Activated T-cell treated with anti-CD3 and anti-CD28 coated beads, Interleukin-2, amount 50 U/mL, for 24 hours (primary cell): ENCODE results near the gene STK17A.
A peak's percentile ranks its signal among the peaks of the same experiment; 100 is the strongest.

Experiments
- DNase-seq: peaks from one replicate; pipeline ENCODE4 v3.0.0-alpha.2; 2020
- H3K27ac Mint-ChIP-seq: 2 replicates; pipeline ENCODE4 v1.8.0; 2020; ENCODE audit warnings: mild to moderate bottlenecking, mixed read lengths
- H3K27me3 Mint-ChIP-seq: 2 replicates; pipeline ENCODE4 v1.8.0; 2020; ENCODE audit warnings: mixed read lengths
- H3K36me3 Mint-ChIP-seq: 2 replicates; pipeline ENCODE4 v1.8.0; 2020; ENCODE audit warnings: low read depth, mixed read lengths
- H3K4me1 Mint-ChIP-seq: 2 replicates; pipeline ENCODE4 v1.8.0; 2020; ENCODE audit warnings: low read depth, mixed read lengths
- H3K4me3 Mint-ChIP-seq: 2 replicates; pipeline ENCODE4 v1.8.0; 2020; ENCODE audit warnings: mild to moderate bottlenecking, moderate library complexity, mixed read lengths
- H3K9me3 Mint-ChIP-seq: 2 replicates; pipeline ENCODE4 v1.8.0; 2020; ENCODE audit warnings: mixed read lengths

Gene STK17A

DNA sequence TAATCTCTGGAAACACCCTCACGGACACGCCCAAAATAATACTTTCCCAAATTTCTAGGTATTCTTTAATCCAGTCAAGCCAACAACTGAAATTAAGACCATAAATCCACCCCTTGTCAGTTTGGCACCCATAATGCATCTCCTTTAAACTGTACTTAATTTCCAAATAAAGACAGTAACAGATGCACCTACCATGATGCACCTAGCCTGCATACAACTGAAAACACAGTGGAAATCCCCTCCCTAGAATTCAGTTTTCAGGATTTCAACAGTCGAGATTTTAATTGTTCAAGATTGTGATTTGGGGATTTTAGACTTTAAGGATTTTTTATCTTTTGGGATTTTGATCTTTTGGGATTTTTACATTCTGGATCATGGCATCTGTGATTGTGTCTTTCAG lies 17.1 kb downstream of the STK17A start:
- Mint-ChIP-seq H3K27me3 (no peaks in the 10 kb centered on the region), H3K4me1 (peaks cover 49% of the 10 kb centered on the region), H3K4me3 (no peak overlapping the region), H3K36me3 (peaks cover 58% of the 10 kb centered on the region), H3K9me3 (no peaks in the 10 kb centered on the region), H3K27ac (peak overlapping the region; percentile 68)
- no peak for DNase-seq

DNA sequence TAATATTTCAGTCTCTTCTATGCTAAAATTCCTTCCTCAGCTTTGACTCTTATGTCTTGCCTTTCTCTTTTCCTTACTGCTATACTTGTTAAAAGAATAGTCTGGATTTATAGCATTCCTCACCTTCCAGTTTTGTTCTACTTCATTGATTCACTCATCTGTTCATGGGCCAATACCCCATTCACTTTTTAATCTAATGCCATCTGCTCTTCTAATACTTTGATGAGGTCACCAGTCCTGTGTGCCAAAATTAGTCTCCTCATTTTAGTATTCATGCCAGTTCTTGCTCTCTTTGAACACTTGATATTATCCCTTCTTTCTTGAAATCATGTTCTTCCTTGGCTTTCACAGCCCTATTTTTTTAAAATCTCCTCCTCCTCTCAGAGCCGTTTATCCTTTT lies 19.3 kb downstream of the STK17A start:
- Mint-ChIP-seq H3K9me3 (no peaks in the 10 kb centered on the region), H3K36me3 (peaks cover 51% of the 10 kb centered on the region), H3K4me1 (peaks cover 49% of the 10 kb centered on the region), H3K27me3 (no peaks in the 10 kb centered on the region), H3K4me3 (no peak overlapping the region), H3K27ac (no peak overlapping the region)
- DNase-seq, result no peak

DNA sequence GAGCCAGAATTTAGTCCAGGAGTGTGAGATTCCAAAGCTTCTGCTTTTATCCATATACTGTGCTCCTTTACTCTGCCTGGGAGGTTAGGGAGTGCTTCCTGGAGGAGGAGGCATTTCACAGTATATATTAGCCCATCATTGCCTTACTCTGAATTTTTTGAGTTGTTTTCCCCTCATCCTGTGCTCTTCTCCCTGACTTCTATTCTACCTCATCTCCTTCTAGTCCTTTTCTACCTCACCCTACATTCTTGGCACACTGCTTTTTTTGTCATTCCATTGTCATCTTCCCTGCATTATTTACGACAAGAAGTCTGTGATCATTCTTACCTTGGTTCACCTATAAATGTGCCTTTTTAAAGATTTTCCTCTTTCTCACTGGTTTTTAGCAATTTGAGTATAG lies 21.3 kb downstream of the STK17A start:
- peak overlapping the region; percentile 81 for H3K27ac Mint-ChIP-seq

DNA sequence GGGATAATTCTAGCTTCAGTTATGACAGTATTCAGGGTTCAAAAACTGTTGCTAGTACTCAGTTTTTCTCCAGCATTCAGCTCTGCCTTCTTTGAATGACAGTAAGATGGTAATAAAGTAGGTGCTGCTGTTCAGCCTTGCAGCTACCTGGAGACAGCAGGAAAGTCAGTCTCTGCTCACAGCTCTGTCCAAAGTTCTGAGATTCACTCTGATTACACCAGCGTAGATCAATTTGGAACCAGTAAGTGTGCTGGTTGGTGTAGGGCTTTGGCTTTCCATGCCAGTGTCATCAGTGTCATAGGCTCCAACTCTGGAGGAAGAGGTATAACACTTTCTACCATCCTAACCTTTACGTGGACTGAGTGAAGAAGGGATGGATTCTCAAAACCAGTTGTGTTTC lies 26.2 kb downstream of the STK17A start:
- H3K27me3 Mint-ChIP-seq, result no peaks in the 10 kb centered on the region
- H3K4me1 Mint-ChIP-seq, result peaks cover 75% of the 10 kb centered on the region
- no peak for DNase-seq
- peaks cover 76% of the 10 kb centered on the region for H3K36me3 Mint-ChIP-seq
- no peaks in the 10 kb centered on the region for H3K9me3 Mint-ChIP-seq
- H3K27ac Mint-ChIP-seq, result peak overlapping the region; percentile 83
- no peak overlapping the region for H3K4me3 Mint-ChIP-seq

More for the DNA sequence above, 21.3 kb downstream of the STK17A start:
- Mint-ChIP-seq H3K36me3 (peaks cover 50% of the 10 kb centered on the region), H3K9me3 (no peaks in the 10 kb centered on the region), H3K27me3 (no peaks in the 10 kb centered on the region), H3K4me3 (no peak overlapping the region), H3K4me1 (peaks cover 50% of the 10 kb centered on the region)
- no peak for DNase-seq

DNA sequence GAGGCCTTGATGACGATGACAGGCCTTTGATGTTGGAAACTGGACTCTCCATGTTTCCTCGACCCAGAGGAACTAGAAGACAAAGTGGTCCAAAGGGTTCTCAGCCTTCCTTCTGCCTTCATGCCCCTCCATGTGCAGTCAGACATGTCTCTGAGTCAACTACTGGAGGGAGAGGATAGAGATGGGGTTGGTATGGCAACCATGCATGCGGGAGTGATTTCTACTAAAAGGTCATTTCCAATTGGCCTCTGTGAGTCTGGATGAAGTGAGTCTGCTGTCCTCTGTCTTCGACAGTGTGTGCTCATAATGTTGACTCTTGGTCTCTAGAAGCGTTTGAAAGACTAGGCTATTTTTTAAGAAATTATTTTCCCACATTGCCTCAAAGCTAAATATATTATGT lies 29.2 kb downstream of the STK17A start:
- Mint-ChIP-seq H3K9me3 (no peaks in the 10 kb centered on the region), H3K27ac (peak overlapping the region; percentile 97), H3K27me3 (no peaks in the 10 kb centered on the region), H3K36me3 (peaks cover 60% of the 10 kb centered on the region), H3K4me3 (peak overlapping the region; percentile 17), H3K4me1 (peaks cover 73% of the 10 kb centered on the region)
- no peak for DNase-seq

DNA sequence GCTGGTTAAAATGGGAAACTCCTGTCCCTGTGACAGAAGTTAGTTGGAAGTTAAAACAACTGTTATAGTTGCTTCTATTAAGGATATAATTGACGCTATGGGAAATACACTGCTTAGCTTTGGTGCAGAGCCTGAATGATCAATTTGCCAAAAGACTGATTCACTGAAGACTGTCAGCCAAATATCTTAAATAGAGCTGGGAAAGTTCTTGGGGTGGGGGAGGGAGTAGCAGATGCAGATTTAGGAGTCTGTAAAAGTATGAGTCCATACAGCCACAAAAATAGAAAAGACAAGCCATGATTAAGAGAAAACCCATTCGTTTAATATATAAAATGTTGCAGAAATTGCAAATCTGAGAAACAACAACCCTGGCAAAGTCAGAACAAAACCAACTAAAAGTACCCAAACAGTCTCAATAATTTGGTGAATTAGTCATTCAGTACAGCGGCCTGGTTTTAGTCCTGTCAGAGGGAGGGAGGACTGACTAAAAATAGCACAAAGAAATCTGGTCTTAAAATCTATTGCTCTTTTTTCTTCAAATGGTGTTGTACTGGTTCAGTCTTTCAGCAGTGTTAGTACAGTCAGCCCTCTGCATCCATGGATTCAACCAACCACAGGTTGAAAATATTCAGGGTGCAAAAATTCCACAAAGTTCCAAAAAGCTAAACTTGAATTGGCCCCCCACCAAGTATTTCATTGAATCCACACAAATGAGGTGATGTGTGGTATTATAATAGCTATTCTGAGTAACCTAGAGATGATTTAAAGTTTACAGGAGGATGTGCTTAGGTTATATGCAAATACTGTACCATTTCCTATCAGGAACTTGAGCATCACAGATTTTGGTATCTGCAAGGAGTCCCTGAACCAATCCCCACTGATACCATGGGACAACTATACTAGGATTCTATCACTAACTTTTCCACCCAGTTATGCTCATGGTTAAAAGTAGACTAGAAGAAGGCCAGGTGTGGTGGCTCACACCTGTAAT lies 30.0 kb downstream of the STK17A start:
- H3K4me1 Mint-ChIP-seq, result peaks cover 70% of the 10 kb centered on the region
- no peak for DNase-seq
- no peaks in the 10 kb centered on the region for H3K9me3 Mint-ChIP-seq
- peak overlapping the region; percentile 52 for H3K4me3 Mint-ChIP-seq
- no peaks in the 10 kb centered on the region for H3K27me3 Mint-ChIP-seq
- H3K27ac Mint-ChIP-seq, result peak overlapping the region; percentile 97
- peaks cover 56% of the 10 kb centered on the region for H3K36me3 Mint-ChIP-seq

DNA sequence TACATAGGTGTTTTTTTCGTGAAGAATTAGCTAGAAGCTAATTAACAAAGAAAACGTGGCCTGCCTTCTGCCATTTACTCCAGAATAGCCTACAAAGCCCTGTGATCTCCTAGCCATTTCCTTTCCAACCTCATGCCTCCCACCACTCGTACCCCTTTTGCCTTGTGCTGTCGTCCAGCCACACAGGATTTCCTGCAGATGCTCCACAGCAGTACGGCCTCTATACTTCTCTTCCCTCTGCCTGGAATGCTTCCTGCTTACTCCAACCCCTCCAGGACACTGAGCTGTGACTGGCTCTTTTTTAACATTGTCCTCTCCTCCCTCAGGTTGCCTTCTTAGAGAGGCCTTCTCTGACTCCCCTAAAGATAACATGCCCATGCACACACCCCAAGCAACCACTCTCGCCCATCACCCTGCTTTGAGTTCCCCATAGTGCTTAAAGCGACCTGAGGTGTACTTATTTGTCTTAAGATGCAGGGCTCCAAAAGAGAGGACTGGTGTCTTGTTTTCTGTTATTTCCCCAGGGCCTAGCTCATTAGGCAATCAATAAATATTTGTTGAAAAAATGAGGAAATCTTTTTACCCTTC lies 32.7 kb downstream of the STK17A start:
- Mint-ChIP-seq H3K4me3 (no peak overlapping the region), H3K27me3 (no peaks in the 10 kb centered on the region), H3K4me1 (peaks cover 52% of the 10 kb centered on the region), H3K27ac (peak overlapping the region; percentile 78), H3K9me3 (no peaks in the 10 kb centered on the region), H3K36me3 (peaks cover 33% of the 10 kb centered on the region)
- DNase-seq, result no peak

DNA sequence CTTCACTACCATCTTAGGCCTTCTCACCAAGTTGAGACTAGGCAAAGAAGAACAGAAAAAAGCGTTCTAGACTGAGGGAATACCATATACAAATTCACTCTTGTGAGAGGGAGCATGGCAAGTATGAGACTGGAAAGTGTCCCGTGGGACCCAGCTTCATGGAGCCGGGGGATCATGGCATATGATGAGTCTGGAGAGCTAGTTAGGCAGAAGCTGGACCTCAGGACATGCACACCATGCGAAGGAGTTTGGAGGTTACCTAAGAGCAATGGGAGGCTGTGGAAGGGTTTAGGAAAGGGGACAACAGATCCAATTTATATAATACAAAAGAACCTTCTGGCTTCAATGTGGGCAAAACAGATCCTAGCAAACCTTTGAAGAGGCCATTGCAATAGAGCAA lies 34.1 kb downstream of the STK17A start:
- H3K4me1 Mint-ChIP-seq, result peaks cover 54% of the 10 kb centered on the region
- no peaks in the 10 kb centered on the region for H3K9me3 Mint-ChIP-seq
- peaks cover 32% of the 10 kb centered on the region for H3K36me3 Mint-ChIP-seq
- no peak overlapping the region for H3K4me3 Mint-ChIP-seq
- no peaks in the 10 kb centered on the region for H3K27me3 Mint-ChIP-seq
- H3K27ac Mint-ChIP-seq, result no peak overlapping the region
- DNase-seq, result no peak

DNA sequence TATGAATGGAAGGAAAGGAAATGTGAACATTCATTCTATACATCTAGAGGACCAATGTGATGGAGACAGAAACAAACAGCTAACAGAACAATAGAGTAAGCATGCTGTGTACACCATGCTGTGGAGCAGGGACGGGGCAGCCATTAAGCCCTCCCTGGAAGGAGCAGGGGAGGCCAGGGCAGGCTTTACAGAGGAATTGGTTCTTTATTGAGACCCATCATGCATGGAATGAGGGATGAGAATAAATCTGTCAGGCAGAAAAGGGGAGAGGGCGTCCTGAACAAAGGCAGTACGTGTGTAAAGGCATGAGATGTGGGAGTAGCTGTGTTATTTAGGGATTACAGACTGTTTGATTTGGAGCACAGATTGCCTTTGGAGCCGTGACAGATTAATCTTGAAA lies 35.2 kb downstream of the STK17A start:
- Mint-ChIP-seq H3K27me3 (no peaks in the 10 kb centered on the region), H3K9me3 (no peaks in the 10 kb centered on the region), H3K4me1 (peaks cover 54% of the 10 kb centered on the region), H3K27ac (no peak overlapping the region), H3K36me3 (peaks cover 34% of the 10 kb centered on the region), H3K4me3 (no peak overlapping the region)
- DNase-seq, result no peak

DNA sequence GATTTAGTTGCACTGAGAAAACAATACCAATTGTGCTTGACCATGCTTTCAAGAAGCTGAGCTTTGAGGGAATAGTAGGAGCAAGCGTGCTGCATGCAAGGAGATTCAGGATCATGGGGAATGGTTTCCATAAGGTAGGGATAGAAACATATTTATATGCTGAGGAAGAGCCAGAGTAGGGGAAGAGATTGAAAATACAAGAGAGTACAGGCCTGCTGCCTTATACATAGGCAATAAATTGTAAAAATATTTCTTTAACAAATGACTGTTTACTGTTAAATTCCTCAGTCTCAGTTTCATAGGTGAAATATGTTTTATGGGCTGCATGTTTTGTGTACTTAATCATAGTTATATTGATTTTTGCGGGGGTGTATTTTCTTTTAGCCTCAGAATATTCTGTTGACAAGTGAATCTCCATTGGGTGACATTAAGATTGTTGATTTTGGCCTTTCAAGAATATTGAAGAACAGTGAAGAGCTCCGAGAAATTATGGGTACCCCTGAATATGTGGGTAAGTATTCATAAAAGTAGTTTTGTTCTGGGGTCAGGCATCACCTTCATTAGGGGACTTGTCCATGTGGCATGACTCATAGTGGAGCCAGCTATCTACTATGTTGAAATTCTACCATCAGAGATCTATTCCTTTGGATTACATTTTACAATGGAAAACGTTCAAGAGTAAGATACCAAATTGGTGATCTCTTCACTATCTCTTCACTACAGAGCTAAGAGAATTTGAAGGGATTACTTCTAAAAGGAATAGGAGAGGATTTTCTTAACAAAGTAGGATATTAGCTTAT lies 36.5 kb downstream of the STK17A start:
- Mint-ChIP-seq H3K4me3 (no peak overlapping the region), H3K27ac (no peak overlapping the region), H3K9me3 (no peaks in the 10 kb centered on the region), H3K27me3 (no peaks in the 10 kb centered on the region), H3K4me1 (peaks cover 53% of the 10 kb centered on the region), H3K36me3 (peaks cover 35% of the 10 kb centered on the region)
- no peak for DNase-seq

DNA sequence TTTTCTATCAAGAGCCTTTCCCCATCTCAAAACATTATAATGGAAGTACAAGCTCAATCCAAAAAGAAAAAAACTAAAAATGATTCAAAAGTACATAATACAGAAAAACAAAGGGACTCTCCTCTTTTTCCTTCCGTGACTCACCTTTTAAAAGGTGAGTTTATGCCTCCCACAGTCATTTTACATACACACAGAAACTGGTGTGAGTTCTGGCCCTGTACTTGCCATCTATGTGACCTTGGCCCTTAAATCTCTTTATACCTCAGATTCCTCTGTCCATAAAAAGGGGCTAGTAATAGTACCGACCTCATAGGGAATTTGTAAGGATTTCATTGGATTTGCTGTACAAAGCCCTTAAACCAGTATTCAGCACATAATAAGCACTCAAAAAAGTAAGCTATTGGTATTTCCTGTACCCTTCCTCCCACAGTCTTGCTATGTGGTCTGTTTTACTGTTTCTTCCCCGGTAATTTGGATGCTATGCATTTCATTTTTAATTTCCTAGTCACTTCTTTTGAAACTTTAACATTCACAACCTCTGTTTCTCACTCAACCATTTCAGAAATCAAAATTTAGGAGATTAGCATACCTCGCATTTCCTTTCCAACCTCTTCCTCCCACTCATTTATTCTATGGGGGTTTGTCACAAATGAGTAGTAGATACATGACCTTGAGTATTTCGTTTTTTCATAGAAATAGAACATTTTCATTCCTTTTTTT lies 39.0 kb downstream of the STK17A start:
- Mint-ChIP-seq H3K4me3 (peak overlapping the region; percentile 55), H3K4me1 (peaks cover 58% of the 10 kb centered on the region), H3K36me3 (peaks cover 58% of the 10 kb centered on the region), H3K9me3 (no peaks in the 10 kb centered on the region), H3K27ac (peak overlapping the region; percentile 96), H3K27me3 (no peaks in the 10 kb centered on the region)
- DNase-seq, result no peak

DNA sequence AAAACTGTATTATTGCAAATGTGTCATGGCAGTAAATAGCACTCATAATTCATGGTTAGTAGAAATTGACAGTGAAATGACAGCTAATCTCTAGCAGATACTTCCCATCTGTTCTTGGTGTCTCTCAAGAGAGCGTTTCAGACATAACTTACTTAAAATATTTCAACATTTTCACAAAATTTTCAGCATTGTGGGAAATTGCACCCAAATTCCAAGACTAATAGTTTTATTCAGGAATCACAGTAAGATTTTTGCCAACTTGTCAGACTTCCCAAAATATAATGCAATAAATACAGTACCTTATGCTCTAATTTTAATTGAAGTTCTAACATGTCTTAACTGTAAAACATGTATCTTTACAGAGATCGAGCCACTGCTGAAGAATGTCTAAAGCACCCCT lies 41.2 kb downstream of the STK17A start:
- no peak overlapping the region for H3K4me3 Mint-ChIP-seq
- no peak for DNase-seq
- peak overlapping the region; percentile 77 for H3K27ac Mint-ChIP-seq
- H3K9me3 Mint-ChIP-seq, result no peaks in the 10 kb centered on the region
- peaks cover 81% of the 10 kb centered on the region for H3K4me1 Mint-ChIP-seq
- no peaks in the 10 kb centered on the region for H3K27me3 Mint-ChIP-seq
- peaks cover 81% of the 10 kb centered on the region for H3K36me3 Mint-ChIP-seq

DNA sequence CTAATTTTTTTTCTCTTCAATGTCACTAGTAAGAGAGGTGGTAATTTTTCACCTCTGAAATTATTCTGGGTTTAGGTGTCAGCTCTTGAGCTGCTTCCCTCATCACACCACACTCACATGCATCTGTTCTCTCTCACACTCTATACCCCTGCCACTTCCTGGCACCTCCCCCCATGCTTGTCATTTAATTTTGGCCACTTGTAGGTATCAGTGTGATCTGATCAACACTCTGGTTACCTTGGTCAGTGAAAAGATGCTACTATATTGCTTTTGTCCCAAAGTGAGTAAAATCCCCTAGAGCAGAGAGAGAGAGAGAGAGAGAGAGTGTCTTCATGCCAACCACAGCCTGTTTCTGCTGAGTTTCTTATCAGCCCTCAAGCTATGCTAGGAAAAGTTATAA lies 42.5 kb downstream of the STK17A start:
- peak overlapping the region; percentile 82 for H3K27ac Mint-ChIP-seq
- H3K4me1 Mint-ChIP-seq, result peaks cover 92% of the 10 kb centered on the region
- peak; percentile 43 for DNase-seq
- no peaks in the 10 kb centered on the region for H3K9me3 Mint-ChIP-seq
- peaks cover 91% of the 10 kb centered on the region for H3K36me3 Mint-ChIP-seq
- no peak overlapping the region for H3K4me3 Mint-ChIP-seq
- H3K27me3 Mint-ChIP-seq, result no peaks in the 10 kb centered on the region

DNA sequence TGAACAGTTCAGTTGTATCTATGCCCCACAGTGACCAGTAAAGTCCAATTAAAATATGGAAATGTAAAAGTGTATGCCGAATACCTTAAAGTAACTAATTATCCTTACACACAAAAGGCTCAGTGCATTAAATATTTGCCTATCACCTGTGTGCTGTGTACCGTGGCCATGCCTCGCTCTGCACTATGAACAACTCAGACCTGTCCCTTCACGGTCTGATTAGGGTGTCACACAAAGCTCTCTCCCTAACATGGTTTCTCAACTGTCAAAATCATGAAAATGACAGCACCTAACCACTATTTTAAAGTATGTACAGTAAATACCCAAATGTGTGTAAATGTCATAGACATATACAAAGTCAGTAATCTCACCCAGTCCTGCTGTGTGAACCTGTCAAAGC lies 43.1 kb downstream of the STK17A start:
- Mint-ChIP-seq H3K4me1 (peaks cover 93% of the 10 kb centered on the region), H3K9me3 (no peaks in the 10 kb centered on the region), H3K27ac (peak overlapping the region; percentile 82), H3K27me3 (no peaks in the 10 kb centered on the region), H3K4me3 (no peak overlapping the region), H3K36me3 (peaks cover 92% of the 10 kb centered on the region)
- no peak for DNase-seq
